Skeletal muscle satellite cell (primary cell): ENCODE results near the gene TJP2.

ENCODE experiments used
- H3K27me3 ChIP-seq: 2 replicates; pipeline ENCODE4 v1.7.0; 2013; ENCODE audit warnings: low read length; ENCODE audit not compliant: control insufficient read depth, insufficient read depth
- H3K36me3 ChIP-seq: 2 replicates; pipeline ENCODE4 v1.7.0; 2013; ENCODE audit warnings: mild to moderate bottlenecking, control low read depth, low read length; ENCODE audit not compliant: insufficient read depth
- H3K4me1 ChIP-seq: 2 replicates; pipeline ENCODE4 v1.7.0; 2013; ENCODE audit warnings: low read length; ENCODE audit not compliant: control insufficient read depth, insufficient read depth
- H3K4me2 ChIP-seq: 2 replicates; pipeline ENCODE4 v1.7.0; 2013; ENCODE audit warnings: mild to moderate bottlenecking, low read length
- H3K4me3 ChIP-seq: 2 replicates; pipeline ENCODE4 v1.7.0; 2013; ENCODE audit warnings: low read length
- H3K9ac ChIP-seq: 2 replicates; pipeline ENCODE4 v1.7.0; 2013; ENCODE audit warnings: mild to moderate bottlenecking, low read depth, low read length, moderate library complexity
- H3K9me3 ChIP-seq: replicated peaks from 2 replicates; pipeline ENCODE4 v1.7.0; 2013; ENCODE audit warnings: mild to moderate bottlenecking, control low read depth, low read length

The TJP2 gene

DNA sequence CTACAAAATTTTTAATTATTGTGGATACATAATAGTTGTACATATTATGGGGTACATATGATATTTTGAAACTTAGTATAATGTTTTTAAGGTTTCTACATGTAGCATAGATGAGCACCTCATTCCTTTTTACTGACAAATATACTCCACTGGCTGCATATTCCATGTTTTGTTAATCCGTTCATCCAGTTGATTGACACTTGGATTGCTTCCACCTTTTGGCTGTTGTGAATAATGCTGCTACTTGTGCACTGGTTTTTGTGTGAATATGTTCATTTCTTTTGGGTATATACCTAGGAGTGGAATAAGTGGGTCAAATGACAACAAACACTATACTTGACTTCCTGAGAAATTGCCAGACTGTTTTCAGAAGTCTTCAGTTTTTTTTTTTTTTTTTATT is 148.2 kb downstream of the TJP2 start:
- H3K36me3 ChIP-seq: no peaks in the 10 kb centered on the region
- peaks cover 11% of the 10 kb centered on the region for H3K4me1 ChIP-seq
- H3K9me3 ChIP-seq: no peaks in the 10 kb centered on the region
- no peak overlapping the region for H3K9ac ChIP-seq
- no peak overlapping the region for H3K4me3 ChIP-seq
- no peak overlapping the region for H3K4me2 ChIP-seq
- peaks cover 82% of the 10 kb centered on the region for H3K27me3 ChIP-seq

DNA sequence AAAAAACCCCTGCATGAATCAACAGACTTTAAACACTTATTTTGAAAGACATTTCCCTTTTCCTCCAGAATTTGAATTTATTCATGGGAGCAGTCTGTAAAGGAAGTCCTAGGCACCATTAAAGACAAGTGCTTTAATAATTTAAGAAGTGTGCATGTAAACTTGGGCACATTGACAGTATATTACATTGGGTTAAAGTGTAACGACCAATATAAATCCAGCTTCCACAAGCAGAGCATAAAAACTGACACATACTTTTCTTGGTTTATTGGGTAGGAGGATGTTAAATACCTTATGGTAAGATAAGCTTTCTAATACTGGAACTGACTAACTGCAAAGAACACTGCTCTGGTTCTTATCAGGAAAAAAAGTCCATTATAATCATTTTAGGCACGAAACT is 149.8 kb downstream of the TJP2 start:
- H3K4me3 ChIP-seq: no peak overlapping the region
- no peak overlapping the region for H3K4me2 ChIP-seq
- H3K27me3 ChIP-seq: peaks cover 85% of the 10 kb centered on the region
- H3K9me3 ChIP-seq: no peaks in the 10 kb centered on the region
- no peaks in the 10 kb centered on the region for H3K36me3 ChIP-seq
- H3K9ac ChIP-seq: no peak overlapping the region
- H3K4me1 ChIP-seq: peaks cover 11% of the 10 kb centered on the region
